Measurements from ENCODE around the gene DNM2. TPM values are rescaled to one million over a fixed set of nuclear protein-coding genes. Genes with fewer than 3 reads are reported as not detected.

The DNM2 gene
- total and polyA plus RNA-seq, 9 of the 15 experiments (the other 6 are each of a cell fraction or from before 2014, with no cell fraction given): 2.2 to 161 (median 72.6) TPM

DNA sequence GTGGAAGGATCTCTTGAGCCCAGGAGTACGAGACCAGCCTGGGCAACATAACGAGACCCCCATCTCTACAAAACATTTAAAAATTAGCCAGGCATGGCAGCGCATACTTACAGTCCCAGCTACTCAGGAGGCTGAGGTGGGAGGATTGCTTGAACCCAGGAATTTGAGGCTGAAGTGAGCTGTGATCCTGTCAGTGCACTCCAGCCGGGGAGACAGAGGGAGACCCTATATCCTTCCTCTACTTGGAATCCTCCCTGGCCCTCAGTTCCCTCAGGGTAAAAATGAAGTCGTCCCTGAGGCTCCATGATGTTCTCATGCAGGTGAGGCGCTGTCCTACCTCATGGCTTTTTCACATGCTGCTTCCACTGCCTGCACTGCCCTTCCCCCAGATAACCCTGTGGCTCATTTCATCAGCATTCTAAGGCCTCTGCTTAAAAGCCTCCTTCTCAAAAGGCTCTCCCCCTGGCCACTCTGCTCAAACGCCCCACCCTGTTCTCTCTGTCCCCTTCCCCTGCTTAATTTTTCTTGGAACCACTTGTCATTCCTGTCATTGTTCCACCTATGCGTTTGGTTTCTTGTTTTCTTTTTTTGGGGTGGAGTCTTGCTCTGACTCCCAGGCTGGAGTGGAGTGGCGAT lies 19.2 kb downstream of the DNM2 start (continued):
- TF ChIP-seq, protein P1, sequence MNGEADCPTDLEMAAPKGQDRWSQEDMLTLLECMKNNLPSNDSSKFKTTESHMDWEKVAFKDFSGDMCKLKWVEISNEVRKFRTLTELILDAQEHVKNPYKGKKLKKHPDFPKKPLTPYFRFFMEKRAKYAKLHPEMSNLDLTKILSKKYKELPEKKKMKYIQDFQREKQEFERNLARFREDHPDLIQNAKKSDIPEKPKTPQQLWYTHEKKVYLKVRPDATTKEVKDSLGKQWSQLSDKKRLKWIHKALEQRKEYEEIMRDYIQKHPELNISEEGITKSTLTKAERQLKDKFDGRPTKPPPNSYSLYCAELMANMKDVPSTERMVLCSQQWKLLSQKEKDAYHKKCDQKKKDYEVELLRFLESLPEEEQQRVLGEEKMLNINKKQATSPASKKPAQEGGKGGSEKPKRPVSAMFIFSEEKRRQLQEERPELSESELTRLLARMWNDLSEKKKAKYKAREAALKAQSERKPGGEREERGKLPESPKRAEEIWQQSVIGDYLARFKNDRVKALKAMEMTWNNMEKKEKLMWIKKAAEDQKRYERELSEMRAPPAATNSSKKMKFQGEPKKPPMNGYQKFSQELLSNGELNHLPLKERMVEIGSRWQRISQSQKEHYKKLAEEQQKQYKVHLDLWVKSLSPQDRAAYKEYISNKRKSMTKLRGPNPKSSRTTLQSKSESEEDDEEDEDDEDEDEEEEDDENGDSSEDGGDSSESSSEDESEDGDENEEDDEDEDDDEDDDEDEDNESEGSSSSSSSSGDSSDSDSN (IDR thresholded peaks at IDR 0.05; ENCODE audit: borderline replicate concordance in 1 of 2, low read depth in 2 of 2, low read length in 2 of 2): no peak
- TF ChIP-seq CEBPG (CRISPR knock-in tag; IDR thresholded peaks at IDR 0.05) (peak; percentile 77; the same call in 1 of the 2 replicates), CEBPG (tag; conservative IDR thresholded peaks at IDR 0.05 in 1 of 2, IDR thresholded peaks at IDR 0.05 in 1 of 2) (0 out of 4 replicates have a peak, but pooled peaks of 1 of the 2 experiments have one; percentile 9), FIP1L1 (IDR thresholded peaks at IDR 0.05; ENCODE audit: low read depth, low read length, poor library complexity, severe bottlenecking) (no peak), POLR3A (IDR thresholded peaks at IDR 0.05; ENCODE audit: borderline replicate concordance, extremely low read depth, insufficient read depth, insufficient read length) (no peak), NR4A1 (CRISPR knock-in tag; IDR thresholded peaks at IDR 0.05) (no peak), NR4A1 (tag; IDR thresholded peaks at IDR 0.05) (no peak), ELF2 (CRISPR knock-in tag; IDR thresholded peaks at IDR 0.05) (no peak), ZNF143 (CRISPR knock-in tag; IDR thresholded peaks at IDR 0.05) (no peak), PURB (CRISPR knock-in tag; IDR thresholded peaks at IDR 0.05; ENCODE audit: low read depth) (no peak)
- TF ChIP-seq, protein P2, sequence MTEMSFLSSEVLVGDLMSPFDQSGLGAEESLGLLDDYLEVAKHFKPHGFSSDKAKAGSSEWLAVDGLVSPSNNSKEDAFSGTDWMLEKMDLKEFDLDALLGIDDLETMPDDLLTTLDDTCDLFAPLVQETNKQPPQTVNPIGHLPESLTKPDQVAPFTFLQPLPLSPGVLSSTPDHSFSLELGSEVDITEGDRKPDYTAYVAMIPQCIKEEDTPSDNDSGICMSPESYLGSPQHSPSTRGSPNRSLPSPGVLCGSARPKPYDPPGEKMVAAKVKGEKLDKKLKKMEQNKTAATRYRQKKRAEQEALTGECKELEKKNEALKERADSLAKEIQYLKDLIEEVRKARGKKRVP (CRISPR knock-in tag; IDR thresholded peaks at IDR 0.05): no peak
- TF ChIP-seq, protein P3, sequence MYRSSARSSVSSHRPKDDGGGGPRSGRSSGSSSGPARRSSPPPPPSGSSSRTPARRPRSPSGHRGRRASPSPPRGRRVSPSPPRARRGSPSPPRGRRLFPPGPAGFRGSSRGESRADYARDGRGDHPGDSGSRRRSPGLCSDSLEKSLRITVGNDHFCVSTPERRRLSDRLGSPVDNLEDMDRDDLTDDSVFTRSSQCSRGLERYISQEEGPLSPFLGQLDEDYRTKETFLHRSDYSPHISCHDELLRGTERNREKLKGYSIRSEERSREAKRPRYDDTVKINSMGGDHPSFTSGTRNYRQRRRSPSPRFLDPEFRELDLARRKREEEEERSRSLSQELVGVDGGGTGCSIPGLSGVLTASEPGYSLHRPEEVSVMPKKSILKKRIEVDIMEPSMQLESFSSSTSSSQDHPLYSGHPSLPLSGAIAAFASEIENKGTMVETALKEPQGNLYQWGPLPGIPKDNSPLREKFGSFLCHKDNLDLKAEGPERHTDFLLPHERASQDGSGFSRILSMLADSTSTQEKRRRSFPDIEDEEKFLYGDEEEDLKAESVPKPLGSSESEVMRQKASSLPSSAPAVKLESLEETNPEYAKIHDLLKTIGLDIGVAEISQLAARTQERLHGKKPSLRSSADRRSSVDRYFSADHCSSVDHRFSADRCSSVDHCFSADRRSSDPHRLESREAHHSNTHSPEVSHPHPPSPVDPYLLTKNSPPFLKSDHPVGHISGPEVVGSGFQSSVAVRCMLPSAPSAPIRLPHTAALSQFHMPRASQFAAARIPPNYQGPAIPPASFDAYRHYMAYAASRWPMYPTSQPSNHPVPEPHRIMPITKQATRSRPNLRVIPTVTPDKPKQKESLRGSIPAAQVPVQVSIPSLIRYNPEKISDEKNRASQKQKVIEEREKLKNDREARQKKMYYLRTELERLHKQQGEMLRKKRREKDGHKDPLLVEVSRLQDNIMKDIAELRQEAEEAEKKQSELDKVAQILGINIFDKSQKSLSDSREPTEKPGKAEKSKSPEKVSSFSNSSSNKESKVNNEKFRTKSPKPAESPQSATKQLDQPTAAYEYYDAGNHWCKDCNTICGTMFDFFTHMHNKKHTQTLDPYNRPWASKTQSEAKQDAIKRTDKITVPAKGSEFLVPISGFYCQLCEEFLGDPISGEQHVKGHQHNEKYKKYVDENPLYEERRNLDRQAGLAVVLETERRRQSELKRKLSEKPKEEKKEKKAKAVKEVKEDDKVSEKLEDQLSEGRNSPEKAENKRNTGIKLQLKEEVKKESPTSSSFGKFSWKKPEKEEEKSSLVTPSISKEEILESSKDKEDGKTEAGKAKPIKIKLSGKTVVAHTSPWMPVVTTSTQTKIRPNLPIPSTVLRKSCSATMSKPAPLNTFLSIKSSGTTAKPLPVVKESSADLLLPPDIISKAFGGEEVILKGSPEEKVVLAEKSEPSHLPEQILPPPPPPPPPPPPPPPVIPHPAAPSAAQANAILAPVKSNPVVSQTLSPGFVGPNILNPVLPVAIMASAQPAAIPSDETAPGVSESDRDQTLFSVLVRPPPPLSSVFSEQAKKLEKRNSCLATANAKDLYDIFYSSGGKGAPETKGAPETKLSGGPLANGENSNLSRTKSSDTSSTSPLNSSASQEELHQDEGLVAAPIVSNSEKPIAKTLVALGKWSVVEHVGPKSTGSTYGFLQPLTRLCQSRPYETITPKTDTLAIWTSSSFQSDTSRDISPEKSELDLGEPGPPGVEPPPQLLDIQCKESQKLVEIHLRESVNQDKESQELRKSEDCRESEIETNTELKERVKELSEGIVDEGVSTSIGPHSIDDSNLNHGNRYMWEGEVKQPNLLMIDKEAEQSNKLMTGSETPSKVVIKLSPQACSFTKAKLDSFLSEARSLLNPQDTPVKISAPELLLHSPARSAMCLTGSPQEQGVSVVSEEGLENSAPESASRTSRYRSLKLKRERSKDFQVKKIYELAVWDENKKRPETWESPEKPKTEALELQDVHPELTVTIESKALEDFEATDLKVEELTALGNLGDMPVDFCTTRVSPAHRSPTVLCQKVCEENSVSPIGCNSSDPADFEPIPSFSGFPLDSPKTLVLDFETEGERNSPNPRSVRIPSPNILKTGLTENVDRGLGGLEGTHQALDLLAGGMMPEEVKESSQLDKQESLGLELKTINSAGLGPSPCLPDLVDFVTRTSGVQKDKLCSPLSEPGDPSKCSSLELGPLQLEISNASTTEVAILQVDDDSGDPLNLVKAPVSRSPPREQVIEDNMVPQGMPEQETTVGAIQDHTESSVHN (IDR thresholded peaks at IDR 0.05; ENCODE audit: borderline replicate concordance in 1 of 2, low read depth in 1 of 2): 0 out of 4 replicates have a peak, but pooled peaks of 1 of the 2 experiments have one; percentile 46
- TF ChIP-seq, protein P4, sequence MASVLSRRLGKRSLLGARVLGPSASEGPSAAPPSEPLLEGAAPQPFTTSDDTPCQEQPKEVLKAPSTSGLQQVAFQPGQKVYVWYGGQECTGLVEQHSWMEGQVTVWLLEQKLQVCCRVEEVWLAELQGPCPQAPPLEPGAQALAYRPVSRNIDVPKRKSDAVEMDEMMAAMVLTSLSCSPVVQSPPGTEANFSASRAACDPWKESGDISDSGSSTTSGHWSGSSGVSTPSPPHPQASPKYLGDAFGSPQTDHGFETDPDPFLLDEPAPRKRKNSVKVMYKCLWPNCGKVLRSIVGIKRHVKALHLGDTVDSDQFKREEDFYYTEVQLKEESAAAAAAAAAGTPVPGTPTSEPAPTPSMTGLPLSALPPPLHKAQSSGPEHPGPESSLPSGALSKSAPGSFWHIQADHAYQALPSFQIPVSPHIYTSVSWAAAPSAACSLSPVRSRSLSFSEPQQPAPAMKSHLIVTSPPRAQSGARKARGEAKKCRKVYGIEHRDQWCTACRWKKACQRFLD (CRISPR knock-in tag; IDR thresholded peaks at IDR 0.05): no peak
